GM19455 (cell line): ENCODE data around the gene TUBGCP5.

Experiments used
- ATAC-seq: cut with Tn5 transposase; IDR thresholded peaks from one replicate; pipeline ENCODE4 v1.9.1; 2021; ENCODE audit not compliant: unreplicated experiment

The TUBGCP5 gene

DNA sequence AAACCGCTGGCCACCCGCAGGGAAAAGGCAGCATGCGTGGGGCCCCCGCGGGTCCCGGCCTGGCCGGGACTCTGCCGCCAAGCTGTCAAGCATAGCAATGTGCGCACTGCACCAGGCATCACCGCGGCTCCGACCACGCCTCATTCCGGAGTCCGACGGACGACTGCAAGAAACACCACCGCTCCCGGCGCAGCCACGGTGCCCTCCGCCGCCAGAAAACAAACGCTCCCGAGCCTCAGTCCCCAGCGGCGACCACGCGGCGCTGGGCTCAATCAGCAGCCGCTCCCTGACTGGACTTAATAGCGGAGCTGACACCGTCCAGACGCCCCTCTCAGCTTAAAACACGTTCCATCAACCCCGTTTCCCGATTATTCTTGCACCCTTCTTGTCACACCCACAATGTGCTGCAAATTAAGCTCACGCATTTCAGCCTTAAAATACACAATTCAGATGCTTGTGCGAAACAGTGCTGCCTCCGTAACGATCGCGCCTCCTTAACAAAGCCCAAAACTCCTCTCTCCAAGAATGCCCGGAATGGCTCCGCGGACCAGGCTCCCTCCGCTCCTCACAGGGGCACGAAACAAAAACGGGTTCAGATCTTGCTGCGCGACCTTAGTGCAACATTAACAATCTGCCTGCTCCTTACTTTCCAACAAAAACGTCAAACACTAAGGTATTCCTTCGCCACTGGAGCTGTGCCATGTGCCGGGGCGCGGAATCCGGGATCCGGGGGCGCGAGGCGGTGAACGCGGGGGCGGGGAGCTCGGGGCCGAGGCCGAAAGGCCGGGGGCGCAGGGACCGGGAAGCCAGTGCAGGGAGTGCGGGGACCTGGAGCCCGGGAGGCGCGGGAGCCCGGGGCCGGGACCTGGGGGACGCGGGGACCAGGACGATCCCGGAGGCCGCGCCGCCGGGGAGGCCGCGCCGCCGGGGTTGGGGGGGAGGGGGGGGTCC is 59.9 kb downstream of the TUBGCP5 start:
- ATAC-seq: peak; percentile 56

DNA sequence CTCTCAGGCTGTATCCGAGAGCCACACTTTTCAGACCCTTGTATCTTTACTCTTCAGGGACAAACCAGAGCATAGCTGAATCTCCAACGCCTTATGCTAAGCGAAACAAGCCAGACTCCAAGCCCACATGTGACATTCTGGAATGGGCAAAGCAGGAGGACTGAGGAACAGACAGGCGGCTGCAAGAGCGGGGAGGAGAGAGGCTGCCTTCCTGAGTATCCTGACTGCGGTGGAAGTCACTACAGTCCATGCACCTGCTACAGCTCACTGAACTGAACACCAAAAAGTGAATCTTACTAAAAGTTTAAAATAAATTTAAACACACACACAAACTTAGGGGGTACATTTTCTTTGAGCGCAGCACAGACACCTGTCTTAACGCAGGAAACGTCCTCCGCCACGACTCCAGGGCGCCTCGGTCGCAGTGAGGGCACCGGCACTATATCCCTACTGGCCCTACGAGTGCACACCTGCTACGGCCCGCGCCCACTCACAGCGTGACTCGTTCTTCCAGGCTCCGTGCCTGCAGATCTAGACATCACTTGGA is 60.6 kb downstream of the TUBGCP5 start:
- ATAC-seq: peak; percentile 44

DNA sequence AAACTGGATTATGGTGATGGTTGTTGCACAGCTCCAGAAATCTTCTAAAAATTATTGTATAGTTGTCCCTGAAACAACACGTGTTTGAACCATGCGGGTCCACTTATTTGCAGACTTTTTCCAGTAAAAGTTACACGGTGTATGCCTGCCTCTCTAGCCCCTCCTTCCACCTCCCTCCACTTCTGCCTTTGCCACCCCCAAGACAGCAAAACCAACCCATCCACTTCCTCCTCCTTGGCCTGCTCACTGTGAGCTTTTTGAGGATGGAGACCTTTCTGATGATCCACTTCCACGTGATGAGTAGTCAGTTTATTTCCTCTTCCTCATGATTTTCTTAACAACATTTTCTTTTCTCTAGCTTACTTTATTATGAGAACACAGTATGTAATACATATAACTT is 64.6 kb downstream of the TUBGCP5 start:
- ATAC-seq: no peak

DNA sequence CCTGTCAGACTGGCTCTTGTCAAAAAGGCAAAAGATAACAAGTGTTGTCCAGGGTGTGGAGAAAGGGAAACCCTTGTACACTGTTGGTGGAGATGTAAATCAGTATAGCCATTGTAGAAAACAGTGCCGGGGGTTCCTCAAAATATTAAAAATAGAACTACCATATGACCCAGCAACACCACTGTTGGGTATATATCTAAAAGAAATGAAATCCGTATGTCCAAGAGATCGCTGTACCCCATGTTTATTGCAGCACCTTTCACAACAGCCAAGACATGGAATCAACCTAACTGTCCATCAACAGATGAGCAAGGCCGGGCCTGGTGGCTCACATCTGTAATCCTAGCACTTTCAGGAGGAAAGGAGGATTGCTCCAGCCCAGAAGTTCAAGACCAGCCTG is 65.4 kb downstream of the TUBGCP5 start:
- no peak for ATAC-seq

DNA sequence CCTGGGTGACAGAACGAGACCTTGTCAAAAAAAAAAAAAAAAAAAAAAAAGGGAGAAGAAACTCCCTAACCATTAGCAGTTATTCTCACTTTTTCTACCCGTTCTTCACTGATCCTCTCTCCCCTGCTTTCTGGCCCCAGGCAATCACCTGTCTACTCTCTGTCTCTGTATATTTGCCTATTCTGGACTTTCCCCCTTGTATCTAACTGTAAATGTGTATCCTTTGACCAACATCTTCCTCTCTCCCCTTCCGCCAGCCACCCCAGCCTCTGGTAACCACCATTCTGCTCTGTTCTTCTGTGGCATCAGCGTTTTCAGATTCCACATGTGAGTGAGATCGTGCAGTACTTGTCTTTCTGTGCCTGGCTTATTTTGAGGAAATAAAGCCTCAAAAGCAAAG is 66.1 kb downstream of the TUBGCP5 start:
- ATAC-seq: no peak

DNA sequence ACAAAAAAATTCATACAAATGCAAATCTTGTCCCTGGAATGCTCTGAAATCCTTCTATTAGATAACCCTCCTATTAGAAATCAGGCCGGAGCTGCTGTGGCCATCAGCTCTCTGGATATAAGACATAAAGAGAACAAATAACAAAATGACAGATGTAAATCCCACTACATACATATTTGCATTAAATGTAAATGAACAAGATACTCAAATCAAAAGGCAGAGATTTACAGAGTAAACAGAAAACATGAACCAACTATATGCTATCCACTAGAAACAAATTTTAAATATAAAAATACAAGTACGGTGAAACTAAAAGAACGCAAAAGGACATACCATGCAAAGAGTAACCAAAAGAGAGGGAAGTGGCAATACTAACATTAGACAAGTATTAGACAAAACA is 69.9 kb downstream of the TUBGCP5 start:
- ATAC-seq: no peak

DNA sequence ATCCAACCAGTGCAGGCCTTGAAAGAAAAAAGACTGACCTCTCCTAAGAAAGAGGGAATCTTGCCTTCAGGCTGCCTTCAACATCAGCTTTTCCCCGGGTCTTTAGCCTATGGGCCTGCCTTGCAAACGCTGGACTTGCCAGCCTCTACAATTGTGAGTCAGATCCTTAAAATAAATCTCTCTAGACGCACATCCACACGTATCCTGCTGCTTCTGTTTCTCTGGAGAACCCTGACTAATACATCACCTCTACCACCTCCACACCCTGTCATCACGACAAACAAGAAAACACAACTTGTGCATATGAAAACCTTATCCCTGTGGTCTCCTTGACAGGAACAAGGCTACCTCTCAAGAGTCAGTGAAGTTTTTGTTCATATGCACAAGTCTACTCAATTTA is 71.0 kb downstream of the TUBGCP5 start:
- no peak for ATAC-seq

DNA sequence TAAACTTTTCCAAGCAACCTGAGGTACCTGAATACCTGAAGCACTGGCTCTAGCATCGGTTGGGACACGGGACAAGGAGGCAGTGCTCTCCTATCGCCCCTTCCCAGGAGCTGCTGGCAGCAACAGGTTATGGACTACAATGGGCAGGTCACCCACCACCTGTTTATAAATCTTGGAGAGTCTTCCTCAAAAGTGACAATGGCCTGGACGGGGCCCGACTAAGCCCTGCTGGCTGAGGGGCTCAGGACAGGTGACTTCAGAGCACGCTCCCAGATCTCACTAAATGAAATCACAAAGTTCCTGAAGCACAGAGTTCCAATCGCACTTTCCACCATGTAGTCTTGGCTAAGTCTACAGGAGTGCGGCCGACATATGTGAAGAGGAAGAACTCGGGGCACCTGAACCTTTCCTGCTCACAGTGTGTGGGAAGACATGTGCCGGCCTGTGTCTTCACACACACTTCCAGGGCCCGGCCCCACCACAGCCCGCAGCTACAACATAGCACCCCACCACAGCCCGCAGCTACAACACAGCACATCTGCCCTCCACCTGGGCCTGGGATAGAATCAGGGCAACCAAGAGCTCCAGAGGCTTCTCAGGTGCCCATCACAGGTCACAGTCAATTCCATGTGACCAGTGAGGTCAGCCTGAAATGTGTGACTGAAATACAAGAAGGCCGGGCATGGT is 72.1 kb downstream of the TUBGCP5 start:
- no peak for ATAC-seq

DNA sequence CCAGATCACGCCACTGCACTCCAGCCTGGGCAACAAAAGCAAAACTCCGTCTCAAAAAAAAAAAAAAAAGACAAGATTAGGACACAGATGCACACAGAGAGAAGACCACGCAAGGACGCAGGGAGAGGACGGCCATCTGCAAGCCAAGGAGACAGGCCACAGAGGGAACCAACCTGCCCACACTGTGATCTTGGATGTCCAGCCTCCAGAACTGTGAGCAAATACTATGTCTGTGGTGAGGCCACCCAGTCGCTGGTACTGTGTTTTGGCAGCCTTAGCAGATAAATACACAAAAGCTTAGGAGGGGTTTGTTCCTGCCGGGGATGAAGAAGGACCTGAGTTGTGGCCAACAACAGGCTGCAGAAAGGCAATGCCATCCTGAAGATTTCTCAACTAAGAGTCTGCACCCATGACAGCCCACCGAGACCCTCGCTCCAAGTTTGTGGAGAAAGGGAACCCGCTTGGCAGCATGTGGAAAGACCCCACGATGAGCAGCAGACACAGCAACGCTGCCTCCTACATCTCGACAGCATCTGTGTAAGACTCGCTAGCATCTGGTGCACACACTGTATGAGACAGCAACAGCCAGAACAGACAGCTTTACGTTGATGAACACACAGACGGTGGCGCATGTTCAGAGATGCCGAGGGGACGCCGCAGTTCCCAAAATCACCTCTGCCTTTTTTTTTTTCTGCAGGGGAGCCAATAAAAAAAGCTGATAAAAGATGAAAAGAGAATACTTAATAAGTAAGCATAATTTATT is 72.9 kb downstream of the TUBGCP5 start:
- no peak for ATAC-seq

DNA sequence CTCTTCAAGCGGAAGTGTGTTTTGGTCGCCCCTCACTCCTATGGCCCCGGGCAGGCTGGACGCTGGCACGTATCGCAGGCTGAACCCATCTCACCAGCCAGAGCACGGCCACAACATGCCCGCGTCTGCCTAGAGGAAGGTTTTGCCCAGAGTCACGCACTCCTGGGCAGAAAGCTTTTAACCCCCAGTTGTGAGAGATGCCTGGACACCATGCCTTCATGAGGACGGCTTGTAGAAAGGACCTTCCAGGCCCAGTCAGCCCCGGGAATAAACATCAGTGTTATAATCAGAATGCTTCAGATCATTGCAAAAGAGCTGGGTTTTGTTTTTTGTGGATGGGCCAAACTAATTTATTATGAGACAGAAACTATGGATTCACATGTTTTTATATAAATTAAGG is 75.7 kb downstream of the TUBGCP5 start:
- no peak for ATAC-seq

DNA sequence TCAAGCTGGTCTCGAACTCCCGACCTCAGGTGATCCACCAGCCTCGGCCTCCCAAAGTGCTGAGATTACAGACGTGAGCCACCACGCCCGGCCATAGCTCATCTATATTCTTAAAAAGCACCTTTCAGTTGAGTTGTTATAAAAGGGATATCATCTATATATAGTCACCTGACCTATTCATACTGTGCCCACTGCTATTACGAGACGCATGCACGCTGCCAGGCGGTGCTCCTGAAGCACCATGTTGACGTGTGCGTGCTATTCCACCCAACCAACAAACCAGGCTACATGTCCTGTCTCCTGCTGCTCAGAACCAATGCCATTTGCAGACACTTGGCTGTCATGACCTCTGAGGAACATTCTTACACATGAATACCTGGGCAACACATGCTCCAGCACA is 76.8 kb downstream of the TUBGCP5 start:
- ATAC-seq: no peak

DNA sequence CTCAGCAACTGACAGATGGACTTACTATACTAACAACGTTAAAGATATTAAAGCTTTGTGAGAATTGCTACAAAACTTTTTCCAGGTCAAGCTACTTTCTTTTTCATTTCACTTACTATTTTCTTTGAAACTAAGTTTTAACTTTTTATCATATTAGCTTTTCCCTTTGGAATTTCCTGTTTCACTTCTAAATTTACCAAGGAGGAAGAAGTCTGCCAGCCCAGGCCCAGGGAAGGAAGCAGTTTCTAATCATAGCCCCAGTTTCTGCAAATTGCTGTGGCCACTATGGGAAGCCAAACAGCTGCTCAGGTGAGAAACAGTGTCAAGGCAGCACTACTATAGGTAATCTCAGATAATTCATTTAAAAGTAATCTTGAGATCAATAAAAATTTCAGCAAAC is 77.6 kb downstream of the TUBGCP5 start:
- no peak for ATAC-seq

DNA sequence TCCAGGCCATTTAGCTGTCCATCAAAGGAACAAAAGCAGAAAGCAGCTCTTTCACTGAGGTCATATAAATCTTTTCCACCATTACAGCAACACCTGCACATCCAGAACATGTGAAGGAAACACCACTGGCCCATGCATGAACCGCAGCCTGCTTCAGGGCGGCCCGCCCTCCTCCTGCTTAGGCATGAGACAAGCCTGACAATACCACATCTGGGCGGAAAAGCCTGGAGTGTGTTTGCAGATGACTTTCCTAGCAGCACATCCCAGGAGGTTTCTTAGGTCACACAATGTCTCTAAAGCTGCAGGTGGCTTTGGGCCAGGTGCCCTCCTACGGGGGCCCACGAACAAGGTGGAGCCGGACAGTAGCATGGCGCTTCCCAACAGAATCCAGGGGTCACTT is 78.8 kb downstream of the TUBGCP5 start:
- no peak for ATAC-seq

DNA sequence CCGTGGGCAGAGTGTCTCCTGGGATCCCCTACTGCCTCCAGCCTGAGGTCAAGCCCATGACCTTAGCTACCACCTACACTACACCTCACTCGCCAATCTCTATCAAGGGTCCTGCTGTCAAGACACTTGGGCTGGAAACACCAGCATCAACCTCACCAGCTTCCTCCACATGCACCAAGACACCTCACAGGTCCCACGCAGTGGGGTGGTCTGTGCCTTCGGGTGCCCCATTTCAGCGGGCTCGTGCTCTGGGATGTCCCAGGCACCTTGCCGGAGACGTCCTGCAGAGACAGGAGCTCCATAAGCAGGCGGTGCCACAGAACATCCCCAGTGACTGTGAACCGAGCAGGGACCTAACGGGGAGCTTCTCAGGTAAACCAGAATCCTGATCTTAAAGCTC is 79.2 kb downstream of the TUBGCP5 start:
- ATAC-seq: no peak

DNA sequence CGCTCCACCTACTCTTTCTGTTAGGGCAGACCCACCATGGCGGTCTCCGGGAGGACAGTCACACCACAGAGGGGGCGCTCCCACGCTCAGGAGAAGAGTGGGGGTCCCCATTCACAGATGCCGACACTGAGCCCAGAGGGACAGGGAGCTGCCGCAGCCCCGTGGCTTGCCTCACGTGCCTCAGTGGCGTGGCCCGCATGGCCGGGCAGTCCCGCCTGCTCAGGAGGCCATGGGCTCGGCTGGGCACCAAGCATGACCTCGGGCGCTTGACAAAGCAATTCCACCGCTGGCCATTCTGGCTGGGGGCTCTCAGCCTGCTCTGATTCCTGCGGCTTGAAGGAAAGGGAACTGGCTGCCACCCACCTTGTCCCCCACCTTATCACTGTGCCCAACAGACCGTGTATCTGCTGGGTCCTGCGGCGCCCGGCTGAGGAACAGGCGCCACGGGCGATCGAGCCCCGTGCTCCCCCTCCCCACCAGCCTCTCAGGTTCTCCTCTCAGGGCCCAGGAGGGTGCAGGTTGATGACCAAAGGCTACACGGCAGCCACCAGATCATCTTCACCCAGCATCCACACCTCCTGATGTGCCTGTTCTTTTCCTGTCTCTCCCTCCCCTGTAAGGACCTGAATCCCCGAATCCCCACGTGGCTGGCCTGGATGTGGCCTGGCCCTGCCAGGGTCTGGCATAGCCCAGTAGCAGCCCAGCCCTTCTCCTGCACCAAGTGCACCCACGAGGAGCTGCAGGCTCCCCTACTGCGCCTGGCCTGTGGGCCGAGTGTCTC is 79.9 kb downstream of the TUBGCP5 start:
- no peak for ATAC-seq

DNA sequence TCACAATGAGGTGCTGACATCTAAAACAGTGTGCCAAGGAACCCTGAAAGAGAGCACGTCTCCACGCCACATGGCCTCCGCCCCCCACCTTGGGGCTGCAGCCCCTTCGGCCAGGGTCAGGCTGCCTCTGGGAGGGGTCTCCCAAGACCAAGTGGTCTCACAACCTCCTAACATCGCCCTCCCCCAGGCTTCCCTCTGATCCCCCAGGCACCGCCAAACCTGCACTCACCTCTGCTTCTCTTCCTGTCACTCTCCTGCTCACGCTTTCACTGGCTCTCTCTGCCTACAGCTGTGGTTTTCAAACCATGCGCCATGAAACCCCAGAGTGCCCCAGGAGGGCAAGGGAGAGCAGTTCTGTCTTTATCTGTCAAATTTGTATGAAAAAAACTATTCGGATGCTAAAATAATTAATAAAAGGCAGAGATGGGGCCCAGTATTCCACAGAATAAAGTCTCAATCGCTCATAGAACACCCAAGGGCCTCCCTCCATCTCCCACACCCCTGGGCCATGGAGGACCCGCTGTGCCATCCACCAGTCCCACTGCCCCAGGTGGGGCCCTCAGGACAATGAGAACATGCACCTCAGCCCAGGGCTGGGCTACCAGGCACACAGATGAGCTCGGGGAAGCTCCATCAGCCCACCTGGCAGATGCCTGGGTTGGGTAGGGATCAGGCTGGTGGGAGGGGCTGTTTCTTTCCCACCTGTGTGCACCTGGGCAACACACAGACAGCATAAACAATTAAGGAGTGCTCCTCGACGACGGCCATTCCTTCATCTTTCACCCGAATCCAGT is 80.7 kb downstream of the TUBGCP5 start:
- ATAC-seq: no peak

DNA sequence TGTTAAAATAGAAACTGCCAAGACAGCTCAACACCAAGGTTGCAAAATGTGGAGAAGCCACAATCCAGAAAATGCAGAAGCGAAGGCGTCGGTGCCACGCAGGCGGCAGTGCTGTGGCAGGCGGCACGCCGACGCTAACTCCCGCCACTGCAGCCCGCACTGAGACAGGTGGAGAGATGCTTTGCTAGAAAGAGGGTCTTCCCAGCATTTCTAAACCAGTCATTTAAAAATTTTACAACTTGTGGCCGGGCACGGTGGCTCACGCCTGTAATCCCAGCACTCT is 82.5 kb downstream of the TUBGCP5 start:
- no peak for ATAC-seq

DNA sequence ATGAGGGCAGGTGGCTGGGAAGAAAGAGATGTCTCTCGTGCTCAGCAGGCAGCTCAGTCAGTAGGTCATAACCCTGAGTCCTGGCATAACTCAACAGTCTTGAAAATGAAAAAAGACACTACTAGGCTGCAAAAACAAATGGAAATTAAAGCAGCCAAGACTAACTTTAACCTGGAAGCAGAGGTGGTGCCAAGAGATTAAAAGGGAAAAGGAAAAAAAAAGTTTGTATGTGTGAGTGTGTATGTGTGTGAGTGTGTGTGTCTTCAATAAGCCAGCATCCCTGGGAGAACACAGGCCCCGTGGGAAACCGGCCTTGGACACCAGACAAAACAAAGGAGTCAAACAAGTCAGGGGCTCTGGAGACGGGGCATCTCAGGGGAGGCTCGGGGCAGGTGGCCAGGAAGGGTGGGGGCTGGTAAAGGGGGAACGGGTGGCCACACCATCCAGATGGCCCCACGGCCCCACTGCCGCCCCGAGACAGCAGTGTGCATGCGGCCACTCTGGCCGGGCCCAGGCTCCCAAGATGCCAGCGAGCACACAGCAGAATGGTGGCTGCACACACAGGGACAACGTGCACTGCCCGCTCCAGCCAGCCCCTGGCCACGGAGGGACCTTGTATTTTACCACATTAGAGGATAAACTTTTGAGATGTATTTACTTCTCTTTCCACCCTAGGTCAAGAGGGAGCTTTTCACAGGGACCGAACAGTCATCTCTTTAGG is 83.0 kb downstream of the TUBGCP5 start:
- ATAC-seq: no peak

DNA sequence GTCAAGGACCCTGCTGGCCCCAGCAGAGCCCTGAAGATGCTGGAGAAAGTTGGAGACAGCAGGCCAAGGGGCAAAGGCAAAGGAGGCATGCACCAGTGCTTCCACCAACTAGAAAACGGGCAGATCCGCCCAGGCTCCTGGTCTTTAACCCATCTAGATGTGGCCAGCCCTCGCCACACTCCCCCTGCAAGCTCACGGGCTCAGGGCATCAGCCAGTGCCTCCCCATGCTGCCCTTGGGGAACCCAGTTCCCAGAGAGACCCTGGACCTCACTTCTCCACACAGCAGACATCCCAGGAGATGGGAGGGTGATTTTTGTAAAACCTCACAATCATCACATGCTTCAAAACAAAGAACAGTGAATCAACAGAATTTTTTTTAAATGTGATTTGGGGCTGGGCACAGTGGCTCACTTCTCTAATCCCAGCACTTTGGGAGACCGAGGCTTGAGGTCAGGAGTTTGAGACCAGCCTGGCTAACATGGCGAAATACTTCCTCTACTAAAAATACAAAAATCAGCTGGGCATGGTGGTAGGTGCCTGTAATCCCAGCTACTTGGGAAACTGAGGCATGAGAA is 83.7 kb downstream of the TUBGCP5 start:
- ATAC-seq: no peak
